22Rv1 (cell line): ENCODE results near the gene URGCP.

Source experiments
- ZFX ChIP-seq: fragments of 450-650 bp; IDR thresholded peaks from 2 replicates; pipeline ENCODE4 v1.6.1; 2017; ENCODE audit warnings: antibody characterized with exemption, borderline replicate concordance
- TF ChIP-seq, protein P1 (sequence below): fragments of 450-650 bp; IDR thresholded peaks from 2 replicates; pipeline ENCODE4 v1.5.1; 2017; ENCODE audit warnings: mild to moderate bottlenecking

DNA sequence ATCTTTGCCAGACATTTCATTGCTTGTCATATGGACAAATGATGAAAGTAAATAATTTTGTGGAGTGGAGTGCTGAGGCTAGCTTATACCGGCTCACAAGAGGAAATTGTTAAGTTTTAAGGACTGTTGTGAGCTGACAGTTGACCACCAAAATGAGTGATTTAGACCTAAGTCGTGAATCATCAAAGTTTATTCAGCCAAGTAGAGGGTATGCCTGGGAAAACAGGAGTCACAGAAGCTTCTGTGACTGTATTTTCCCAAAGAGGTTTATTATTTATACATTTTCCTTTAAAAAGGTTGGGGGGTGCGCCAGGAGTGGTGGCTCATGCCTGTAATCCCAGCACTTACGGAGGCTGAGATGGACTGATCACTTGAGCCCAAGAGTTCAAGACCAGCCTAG lies 58.9 kb downstream of the URGCP start:
- TF ChIP-seq, protein P1, sequence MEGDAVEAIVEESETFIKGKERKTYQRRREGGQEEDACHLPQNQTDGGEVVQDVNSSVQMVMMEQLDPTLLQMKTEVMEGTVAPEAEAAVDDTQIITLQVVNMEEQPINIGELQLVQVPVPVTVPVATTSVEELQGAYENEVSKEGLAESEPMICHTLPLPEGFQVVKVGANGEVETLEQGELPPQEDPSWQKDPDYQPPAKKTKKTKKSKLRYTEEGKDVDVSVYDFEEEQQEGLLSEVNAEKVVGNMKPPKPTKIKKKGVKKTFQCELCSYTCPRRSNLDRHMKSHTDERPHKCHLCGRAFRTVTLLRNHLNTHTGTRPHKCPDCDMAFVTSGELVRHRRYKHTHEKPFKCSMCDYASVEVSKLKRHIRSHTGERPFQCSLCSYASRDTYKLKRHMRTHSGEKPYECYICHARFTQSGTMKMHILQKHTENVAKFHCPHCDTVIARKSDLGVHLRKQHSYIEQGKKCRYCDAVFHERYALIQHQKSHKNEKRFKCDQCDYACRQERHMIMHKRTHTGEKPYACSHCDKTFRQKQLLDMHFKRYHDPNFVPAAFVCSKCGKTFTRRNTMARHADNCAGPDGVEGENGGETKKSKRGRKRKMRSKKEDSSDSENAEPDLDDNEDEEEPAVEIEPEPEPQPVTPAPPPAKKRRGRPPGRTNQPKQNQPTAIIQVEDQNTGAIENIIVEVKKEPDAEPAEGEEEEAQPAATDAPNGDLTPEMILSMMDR: no peak
- TF ChIP-seq ZFX: no peak
